HEK293T (cell line): ENCODE results near the gene SEC11A.

Source experiments
- CTBP1 ChIP-seq: fragments of 450-650 bp; IDR thresholded peaks from 2 replicates; pipeline ENCODE4 v1.6.1; 2016; ENCODE audit warnings: borderline replicate concordance
- FOXM1 ChIP-seq: fragments of 450-650 bp; IDR thresholded peaks from 2 replicates; pipeline ENCODE4 v1.6.1; 2017; ENCODE audit warnings: mild to moderate bottlenecking, borderline replicate concordance
- TARDBP ChIP-seq: fragments of 450-650 bp; IDR thresholded peaks from 2 replicates; pipeline ENCODE4 v1.6.1; 2016

DNA sequence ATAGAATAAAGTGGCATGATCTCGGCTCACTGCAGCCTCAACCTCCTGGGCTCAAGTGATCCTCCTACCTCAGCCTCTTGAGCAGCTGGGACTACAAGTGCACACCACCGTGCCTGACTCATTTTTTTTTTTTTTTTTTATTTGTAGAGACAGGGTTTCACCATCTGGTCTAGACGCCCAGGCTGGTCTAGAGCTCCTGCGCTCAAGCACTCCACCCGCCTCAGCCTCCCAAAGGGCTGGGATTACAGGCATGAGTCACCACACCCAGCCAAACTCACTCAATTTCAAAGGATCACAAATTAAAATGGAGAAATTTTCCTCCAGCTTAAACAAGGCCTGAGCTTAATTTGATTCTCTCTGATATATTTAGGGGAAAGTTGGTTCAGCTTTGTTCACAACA, 30.6 kb downstream of the SEC11A start:
- TF ChIP-seq FOXM1: no peak
- no peak for TF ChIP-seq CTBP1
- no peak for TF ChIP-seq TARDBP
